ENCODE measurements around the gene PIGZ. TPM values are rescaled to one million over a fixed set of nuclear protein-coding genes. Genes with fewer than 3 reads are reported as not detected.
A peak's percentile ranks its signal among the peaks of the same experiment; 100 is the strongest.

The PIGZ gene
- total and polyA plus RNA-seq, 9 of the 15 experiments (the other 6 are each of a cell fraction or from before 2014, with no cell fraction given) = 0.15 to 1.8 (median 0.76) TPM

GRCh38 chr3:196992461-196993065, 23.9 kb upstream of the PIGZ start:
- H3K27ac ChIP-seq (ENCODE audit: extremely low read depth, low read depth, low read length) = no peak overlapping the region
- no peaks in the 10 kb centered on the region for H3K9me3 ChIP-seq (replicated peaks; ENCODE audit: control insufficient read depth, insufficient read depth, low read depth, low read length)
- ATAC-seq = no peak
- 0 out of 2 replicates have a peak, but pooled peaks cover 4% of the 10 kb centered on the region for H4K20me1 ChIP-seq (replicated peaks; ENCODE audit: control insufficient read depth, insufficient read depth, low read length)
- H3K4me2 ChIP-seq (ENCODE audit: insufficient read depth, low read length) = no peak overlapping the region
- POLR2A ChIA-PET = no interaction called here
- in situ Hi-C loops (cut with MboI) = loop anchor here (25.0 kb wide), 1 partner anchor 520 kb away; no protein-coding TSS in a partner anchor
- FAIRE-seq = no peak
- CTCF ChIA-PET (ENCODE audit: low intra/inter-chr PET ratio) = no interaction called here
- no peaks in the 10 kb centered on the region for H3K27me3 ChIP-seq (ENCODE audit: control insufficient read depth in 2 of 2, insufficient read depth in 2 of 2, low read length in 2 of 2)
- no peak for DNase-seq (ENCODE audit: extremely low read depth in 1 of 4, low spot score in 3 of 4)
- H2AFZ ChIP-seq (ENCODE audit: low read depth, low read length) = no peak overlapping the region
- intact Hi-C loops (cut with micrococcal nuclease) = no loop called here
- 0 out of 4 replicates have a peak overlapping the region, but pooled peaks of 1 of the 2 experiments have one; percentile 59 for H3K9ac ChIP-seq (ENCODE audit: insufficient read depth in 1 of 2, low read depth in 2 of 2, low read length in 2 of 2)
- H3K79me2 ChIP-seq (ENCODE audit: control insufficient read depth, insufficient read depth, low read length) = no peaks in the 10 kb centered on the region
- peaks cover 4% of the 10 kb centered on the region for H3K9me1 ChIP-seq (ENCODE audit: control insufficient read depth, insufficient read depth, low read length)
- no TSS peak for BruUV-seq (replicated peaks)
- 57% methylated on average over 12 of the region's 17 CpGs for WGBS (ENCODE audit: insufficient coverage, low coverage, missing lambda C conversion rate)
- no peaks in the 10 kb centered on the region for H3K36me3 ChIP-seq (ENCODE audit: control insufficient read depth, insufficient read depth, low read length)
- peaks cover 17 to 46% of the 10 kb centered on the region in 2 experiments for H3K4me1 ChIP-seq (replicated peaks in 1 of 2; ENCODE audit: control insufficient read depth in 2 of 2, insufficient read depth in 2 of 2, low read length in 2 of 2)
- no peak overlapping the region for H3K4me3 ChIP-seq
- TF ChIP-seq SP2 (IDR thresholded peaks at IDR 0.05; ENCODE audit: extremely low read depth, low read depth, low read length, poor library complexity, severe bottlenecking) (no peak), NFIC (IDR thresholded peaks at IDR 0.05) (no peak), CCAR2 (IDR thresholded peaks at IDR 0.05; ENCODE audit: low read depth, low read length) (no peak), SAP30 (IDR thresholded peaks at IDR 0.05; ENCODE audit: borderline replicate concordance, insufficient read depth, low read depth, low read length, poor library complexity, severe bottlenecking) (no peak), ZBTB8A (IDR thresholded peaks at IDR 0.05; ENCODE audit: partially characterized antibody) (no peak), E2F5 (CRISPR knock-in tag; IDR thresholded peaks at IDR 0.05) (no peak), FOXJ2 (tag; IDR thresholded peaks at IDR 0.05) (no peak), KAT7 (CRISPR knock-in tag; IDR thresholded peaks at IDR 0.05; ENCODE audit: borderline replicate concordance) (no peak), ZNF23 (CRISPR knock-in tag; IDR thresholded peaks at IDR 0.05) (no peak), SOX6 (IDR thresholded peaks at IDR 0.05) (no peak), MYBL2 (IDR thresholded peaks at IDR 0.05; ENCODE audit: low read depth) (no peak), MYBL2 (CRISPR knock-in tag; IDR thresholded peaks at IDR 0.05; ENCODE audit: borderline replicate concordance) (no peak), COPS2 (conservative IDR thresholded peaks at IDR 0.05) (no peak), PRDM10 (IDR thresholded peaks at IDR 0.05; ENCODE audit: partially characterized antibody) (no peak), ZBTB7A (IDR thresholded peaks at IDR 0.05; ENCODE audit: borderline replicate concordance, control insufficient read depth, low read depth, low read length) (no peak), ZNF785 (CRISPR knock-in tag; IDR thresholded peaks at IDR 0.05) (no peak), ATF1 (CRISPR knock-in tag; IDR thresholded peaks at IDR 0.05) (no peak), ATF1 (tag; IDR thresholded peaks at IDR 0.05) (no peak), ZNF431 (CRISPR knock-in tag; IDR thresholded peaks at IDR 0.05) (no peak), L3MBTL2 (IDR thresholded peaks at IDR 0.05) (no peak), ZNF217 (CRISPR knock-in tag; IDR thresholded peaks at IDR 0.05) (no peak)
